ENCODE data around the gene PTPRD.
"Not testable (repeated sequence)": the region's sequence is repeated elsewhere in the genome, so short reads cannot be mapped to it uniquely, and the experiment has no call there.

PTPRD gene

DNA sequence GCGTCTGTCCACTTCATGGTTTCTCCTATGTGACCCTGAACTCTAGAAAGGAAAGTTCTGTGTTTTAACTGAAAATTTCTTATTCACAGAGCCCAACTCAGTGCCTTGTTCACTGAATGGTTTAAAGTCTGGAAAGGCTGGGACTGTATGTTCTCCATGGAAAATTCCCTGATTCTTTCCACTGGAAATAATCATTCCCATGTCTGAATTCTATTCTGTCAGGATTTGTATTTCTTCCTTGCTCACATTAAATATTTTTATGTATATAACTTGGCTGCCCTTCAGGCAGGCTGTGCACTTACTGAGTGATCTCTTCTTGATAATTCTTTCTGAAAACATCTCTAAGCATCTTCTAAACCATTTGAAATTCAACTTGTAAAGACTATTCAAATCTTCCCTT, 1686.3 kb downstream of the PTPRD start:
- no peaks in the 10 kb centered on the region for H3K4me1 ChIP-seq (ENCODE audit: control insufficient read depth, insufficient read depth, low read length)
- DNase-seq (ENCODE audit: low read depth), result no peak
- H3K36me3 ChIP-seq (ENCODE audit: control insufficient read depth, insufficient read depth, low read length, severe bottlenecking), result no peaks in the 10 kb centered on the region
- no peaks in the 10 kb centered on the region for H3K9me3 ChIP-seq (ENCODE audit: control insufficient read depth, low read length)
- no peak overlapping the region for H3K9ac ChIP-seq (ENCODE audit: low read length)
- H3K27me3 ChIP-seq (replicated peaks; ENCODE audit: control insufficient read depth, insufficient read depth, low read length), result no peaks in the 10 kb centered on the region
- no peak overlapping the region for H3K4me3 ChIP-seq (ENCODE audit: low read length)

DNA sequence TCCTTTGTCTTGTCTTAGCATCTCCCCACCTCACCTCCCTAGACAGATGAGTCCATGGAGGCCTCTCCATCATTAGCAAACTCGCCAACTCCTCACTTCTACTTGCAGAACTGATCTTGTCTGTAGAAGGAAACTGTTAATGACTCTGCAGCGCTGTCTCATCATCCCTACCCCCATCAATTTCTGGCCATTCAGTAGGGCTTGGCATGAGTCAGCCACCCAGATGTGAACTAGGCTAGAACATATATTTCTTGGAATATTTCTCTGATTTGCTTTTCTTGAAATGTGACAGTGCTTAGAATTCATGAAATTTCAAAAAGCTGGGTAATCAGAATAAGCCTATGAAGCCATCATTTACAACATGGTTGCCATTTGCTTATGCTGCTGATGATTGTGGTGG, 1688.2 kb downstream of the PTPRD start:
- no peaks in the 10 kb centered on the region for H3K9me3 ChIP-seq (ENCODE audit: control insufficient read depth, low read length)
- no peaks in the 10 kb centered on the region for H3K4me1 ChIP-seq (ENCODE audit: control insufficient read depth, insufficient read depth, low read length)
- DNase-seq (ENCODE audit: low read depth), result no peak
- no peaks in the 10 kb centered on the region for H3K36me3 ChIP-seq (ENCODE audit: control insufficient read depth, insufficient read depth, low read length, severe bottlenecking)
- H3K4me3 ChIP-seq (ENCODE audit: low read length), result no peak overlapping the region
- no peaks in the 10 kb centered on the region for H3K27me3 ChIP-seq (replicated peaks; ENCODE audit: control insufficient read depth, insufficient read depth, low read length)
- H3K9ac ChIP-seq (ENCODE audit: low read length), result no peak overlapping the region

DNA sequence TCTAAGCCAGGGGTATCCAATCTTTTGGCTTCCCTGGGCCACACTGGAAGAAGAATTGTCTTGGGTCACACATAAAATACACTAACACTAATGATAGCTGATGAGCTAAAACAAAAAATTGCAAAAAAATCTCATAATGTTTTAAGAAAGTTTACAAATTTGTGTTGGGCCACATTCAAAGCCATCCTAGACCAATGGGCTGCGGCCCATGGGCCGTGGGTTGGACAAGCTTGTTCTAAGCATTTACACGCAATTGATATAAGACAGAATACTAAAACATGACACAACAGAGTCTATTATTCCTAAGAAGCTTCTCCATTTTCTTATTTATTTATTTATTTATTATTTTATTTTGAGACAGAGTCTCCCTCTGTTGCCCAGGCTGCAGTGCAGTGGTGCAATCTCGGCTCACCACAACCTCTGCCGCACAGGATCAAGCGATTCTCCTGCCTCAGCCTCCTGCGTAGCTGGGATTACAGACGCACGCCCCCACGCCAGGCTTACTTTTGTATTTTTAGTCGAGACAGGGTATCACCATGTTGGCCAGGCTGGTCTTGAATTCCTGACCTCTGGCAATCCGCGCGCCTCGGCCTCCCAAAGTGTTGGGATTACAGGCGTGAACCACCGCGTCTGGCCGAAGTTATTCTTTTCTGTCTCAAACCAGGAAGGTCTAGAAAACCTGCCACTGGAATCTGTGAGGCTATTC, 1692.2 kb downstream of the PTPRD start:
- H3K27me3 ChIP-seq (replicated peaks; ENCODE audit: control insufficient read depth, insufficient read depth, low read length); H3K4me1 ChIP-seq (ENCODE audit: control insufficient read depth, insufficient read depth, low read length); H3K36me3 ChIP-seq (ENCODE audit: control insufficient read depth, insufficient read depth, low read length, severe bottlenecking); DNase-seq (ENCODE audit: low read depth); H3K4me3 ChIP-seq (ENCODE audit: low read length); H3K9me3 ChIP-seq (ENCODE audit: control insufficient read depth, low read length); H3K9ac ChIP-seq (ENCODE audit: low read length): not testable (repeated sequence)

DNA sequence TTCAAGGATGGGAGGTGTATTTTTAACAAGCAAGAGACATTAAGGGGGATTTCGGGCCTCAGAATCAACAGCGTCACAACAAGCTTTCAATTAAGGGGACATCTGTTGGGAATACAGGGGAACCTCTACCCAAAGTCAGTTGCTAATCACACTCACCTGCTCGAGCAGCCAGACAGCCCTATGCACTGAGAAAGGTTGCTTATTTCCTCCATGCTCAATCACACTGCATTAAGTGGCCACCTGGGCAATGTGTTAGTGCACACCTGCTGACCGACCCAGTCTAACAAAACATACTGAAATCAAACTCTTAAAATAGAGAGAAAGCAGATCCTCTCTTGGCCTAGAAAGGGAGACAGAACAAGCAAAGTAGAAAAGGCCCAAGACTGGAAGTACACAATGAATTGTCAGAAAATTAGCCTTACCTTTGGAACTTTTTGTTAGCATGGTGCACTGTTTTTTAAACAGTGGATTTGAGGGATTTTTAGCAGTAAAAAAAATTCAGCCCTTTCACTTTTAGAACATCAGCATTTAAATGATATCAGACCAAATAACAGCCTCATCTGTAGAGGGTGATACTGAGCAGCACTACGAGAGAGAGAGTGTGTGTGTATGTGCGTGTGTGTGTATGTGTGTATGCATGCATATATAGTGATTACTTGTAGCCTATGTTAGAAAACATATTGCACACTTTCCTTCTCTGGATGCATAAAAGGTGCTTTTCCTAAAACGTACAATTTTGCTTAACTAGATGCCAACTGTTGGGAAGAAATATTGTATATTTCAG, 1694.7 kb downstream of the PTPRD start:
- H3K4me3 ChIP-seq (ENCODE audit: low read length), result no peak overlapping the region
- no peaks in the 10 kb centered on the region for H3K4me1 ChIP-seq (ENCODE audit: control insufficient read depth, insufficient read depth, low read length)
- H3K9me3 ChIP-seq (ENCODE audit: control insufficient read depth, low read length), result no peaks in the 10 kb centered on the region
- DNase-seq (ENCODE audit: low read depth), result no peak
- H3K36me3 ChIP-seq (ENCODE audit: control insufficient read depth, insufficient read depth, low read length, severe bottlenecking), result no peaks in the 10 kb centered on the region
- no peak overlapping the region for H3K9ac ChIP-seq (ENCODE audit: low read length)
- H3K27me3 ChIP-seq (replicated peaks; ENCODE audit: control insufficient read depth, insufficient read depth, low read length), result no peaks in the 10 kb centered on the region

DNA sequence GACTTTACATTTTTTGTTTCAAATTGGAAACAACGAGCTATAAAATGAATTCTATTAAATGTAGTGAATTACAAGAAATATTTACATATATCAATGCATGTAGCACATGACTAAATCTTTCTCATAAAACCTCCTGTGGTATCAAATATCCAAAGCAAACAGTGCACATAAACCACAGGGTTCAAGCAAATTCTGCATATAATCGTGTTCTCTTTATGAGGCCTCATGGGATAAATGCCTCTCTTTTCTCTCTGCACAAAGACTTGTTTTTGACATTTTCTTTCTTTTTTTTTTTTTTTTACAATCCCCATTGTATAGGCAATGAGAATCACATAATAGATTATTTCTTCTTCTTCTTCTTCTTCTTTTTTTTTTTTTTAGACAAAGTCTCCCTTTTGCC, 1696.0 kb downstream of the PTPRD start:
- Histone ChIP-seq H3K36me3 (ENCODE audit: control insufficient read depth, insufficient read depth, low read length, severe bottlenecking) (no peaks in the 10 kb centered on the region), H3K4me3 (ENCODE audit: low read length) (no peak overlapping the region), H3K4me1 (ENCODE audit: control insufficient read depth, insufficient read depth, low read length) (no peaks in the 10 kb centered on the region), H3K9me3 (ENCODE audit: control insufficient read depth, low read length) (no peaks in the 10 kb centered on the region), H3K9ac (ENCODE audit: low read length) (no peak overlapping the region), H3K27me3 (replicated peaks; ENCODE audit: control insufficient read depth, insufficient read depth, low read length) (no peaks in the 10 kb centered on the region)
- no peak for DNase-seq (ENCODE audit: low read depth)

DNA sequence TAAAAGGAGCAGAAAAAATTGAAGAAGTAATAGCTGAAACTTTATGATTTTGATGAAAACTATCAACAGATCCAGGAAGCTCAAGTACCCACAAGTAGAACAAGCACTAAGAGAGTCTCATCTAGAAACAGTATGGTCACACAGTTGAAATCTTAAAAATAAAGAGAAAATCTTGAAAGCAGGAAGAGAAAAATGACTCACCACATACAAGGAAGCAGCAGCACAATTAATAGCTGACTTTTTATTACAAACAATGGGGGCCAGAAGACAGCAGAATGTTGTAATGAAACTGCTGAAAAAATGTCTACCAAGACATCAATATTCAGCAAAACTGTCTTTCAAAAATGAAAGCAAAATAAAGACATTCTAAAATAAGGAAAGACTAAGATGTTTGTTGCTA, 1704.9 kb downstream of the PTPRD start:
- Histone ChIP-seq H3K9ac (ENCODE audit: low read length) (no peak overlapping the region), H3K27me3 (replicated peaks; ENCODE audit: control insufficient read depth, insufficient read depth, low read length) (no peaks in the 10 kb centered on the region), H3K36me3 (ENCODE audit: control insufficient read depth, insufficient read depth, low read length, severe bottlenecking) (no peaks in the 10 kb centered on the region), H3K4me1 (ENCODE audit: control insufficient read depth, insufficient read depth, low read length) (no peaks in the 10 kb centered on the region), H3K4me3 (ENCODE audit: low read length) (no peak overlapping the region), H3K9me3 (ENCODE audit: control insufficient read depth, low read length) (no peaks in the 10 kb centered on the region)
- DNase-seq (ENCODE audit: low read depth), result no peak

DNA sequence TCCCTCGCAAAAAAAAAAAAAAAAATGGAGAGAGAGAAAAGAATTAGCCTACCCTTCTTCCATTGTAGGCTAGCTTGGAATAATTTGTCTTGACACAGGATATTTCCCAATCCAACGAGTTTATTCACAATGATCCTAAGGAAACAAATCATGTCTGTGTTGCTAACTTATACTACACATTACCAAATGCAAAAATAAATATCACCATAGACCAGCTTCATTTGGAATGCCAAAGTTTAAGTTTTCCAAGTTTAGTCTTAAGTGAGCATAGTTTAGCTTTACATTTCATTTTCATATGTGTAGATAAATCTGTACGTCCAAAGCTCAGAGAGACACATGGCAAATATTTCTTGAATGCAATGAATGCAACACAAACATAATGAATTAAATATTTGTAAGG, 1707.1 kb downstream of the PTPRD start:
- H3K9me3 ChIP-seq (ENCODE audit: control insufficient read depth, low read length), result no peaks in the 10 kb centered on the region
- no peaks in the 10 kb centered on the region for H3K36me3 ChIP-seq (ENCODE audit: control insufficient read depth, insufficient read depth, low read length, severe bottlenecking)
- no peak overlapping the region for H3K9ac ChIP-seq (ENCODE audit: low read length)
- H3K4me1 ChIP-seq (ENCODE audit: control insufficient read depth, insufficient read depth, low read length), result peaks cover 10% of the 10 kb centered on the region
- H3K27me3 ChIP-seq (replicated peaks; ENCODE audit: control insufficient read depth, insufficient read depth, low read length), result no peaks in the 10 kb centered on the region
- H3K4me3 ChIP-seq (ENCODE audit: low read length), result no peak overlapping the region
- DNase-seq (ENCODE audit: low read depth), result no peak

DNA sequence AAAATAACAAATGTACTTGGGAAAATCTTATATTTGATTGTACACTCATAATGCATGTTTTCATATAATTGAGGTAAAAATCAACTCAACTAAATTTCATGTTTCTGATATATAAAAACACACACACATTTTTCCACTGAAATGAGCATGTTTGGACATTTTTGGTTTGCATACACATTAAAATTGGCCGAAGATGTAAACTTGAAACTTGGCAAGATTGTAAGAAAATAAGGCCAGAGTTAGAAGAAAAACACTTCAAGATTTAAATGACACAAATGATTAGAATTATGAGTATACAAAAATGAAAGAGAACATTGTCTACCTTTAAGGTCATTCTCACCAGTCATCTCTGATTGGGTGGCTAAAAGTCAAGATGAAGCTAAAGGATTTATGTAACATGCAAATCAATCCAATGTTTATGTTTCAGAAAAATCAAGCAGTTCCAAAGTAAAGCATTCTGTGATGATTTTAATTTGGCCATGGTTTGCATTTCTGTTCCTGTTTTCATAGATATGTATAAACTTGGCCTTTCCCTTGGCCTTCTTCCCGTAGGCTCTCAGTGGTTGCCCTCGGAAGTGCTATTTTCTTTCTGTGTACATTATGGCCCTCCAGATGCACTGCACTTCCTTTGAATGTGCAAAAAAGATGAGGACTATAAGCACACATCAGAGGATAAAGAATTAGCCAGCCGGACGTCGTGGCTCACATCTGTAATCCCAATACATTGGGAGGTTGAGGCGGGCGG, 1707.9 kb downstream of the PTPRD start:
- no peaks in the 10 kb centered on the region for H3K36me3 ChIP-seq (ENCODE audit: control insufficient read depth, insufficient read depth, low read length, severe bottlenecking)
- no peak overlapping the region for H3K9ac ChIP-seq (ENCODE audit: low read length)
- no peaks in the 10 kb centered on the region for H3K27me3 ChIP-seq (replicated peaks; ENCODE audit: control insufficient read depth, insufficient read depth, low read length)
- H3K9me3 ChIP-seq (ENCODE audit: control insufficient read depth, low read length), result no peaks in the 10 kb centered on the region
- H3K4me1 ChIP-seq (ENCODE audit: control insufficient read depth, insufficient read depth, low read length), result peaks cover 10% of the 10 kb centered on the region
- DNase-seq (ENCODE audit: low read depth), result no peak
- no peak overlapping the region for H3K4me3 ChIP-seq (ENCODE audit: low read length)

DNA sequence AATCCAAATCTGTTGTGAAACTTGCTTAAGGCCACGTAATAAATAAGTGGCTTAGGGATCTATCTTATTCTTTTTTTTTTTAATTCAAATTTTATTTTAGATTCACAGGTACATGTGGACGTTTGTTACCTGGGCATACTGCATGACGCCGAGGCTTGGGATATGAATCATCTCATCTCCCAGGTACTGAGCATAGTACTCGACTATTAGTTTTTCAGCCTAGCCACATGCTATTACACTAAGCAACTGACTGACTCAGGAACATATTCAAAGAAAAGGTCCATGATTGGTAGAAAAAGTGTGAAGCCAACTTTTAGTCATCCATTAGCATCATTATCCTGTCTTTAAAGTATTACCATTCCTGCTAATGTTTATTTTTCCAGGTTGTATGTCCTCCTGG, 1709.7 kb downstream of the PTPRD start:
- Histone ChIP-seq H3K9ac (ENCODE audit: low read length) (no peak overlapping the region), H3K27me3 (replicated peaks; ENCODE audit: control insufficient read depth, insufficient read depth, low read length) (no peaks in the 10 kb centered on the region), H3K9me3 (ENCODE audit: control insufficient read depth, low read length) (no peaks in the 10 kb centered on the region), H3K4me1 (ENCODE audit: control insufficient read depth, insufficient read depth, low read length) (peaks cover 10% of the 10 kb centered on the region), H3K36me3 (ENCODE audit: control insufficient read depth, insufficient read depth, low read length, severe bottlenecking) (no peaks in the 10 kb centered on the region), H3K4me3 (ENCODE audit: low read length) (no peak overlapping the region)
- no peak for DNase-seq (ENCODE audit: low read depth)

DNA sequence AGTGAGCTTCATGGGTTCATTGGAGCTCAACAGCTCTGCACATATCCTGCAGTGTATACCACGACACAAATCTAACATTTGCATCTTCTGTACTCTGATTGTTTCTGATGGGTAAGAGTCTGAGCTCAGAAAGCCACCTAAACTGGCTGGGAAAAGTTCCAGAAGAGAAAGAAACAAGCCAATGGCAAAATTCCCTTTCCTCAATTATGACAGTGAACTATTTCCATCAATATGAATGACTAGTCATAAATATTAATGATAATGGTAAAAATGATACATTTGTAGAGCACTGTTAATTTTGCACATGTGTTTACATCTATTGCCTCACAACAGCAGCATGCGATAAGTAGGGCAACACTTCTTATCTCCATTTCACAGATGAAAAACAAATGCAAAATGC, 1711.7 kb downstream of the PTPRD start:
- H3K9me3 ChIP-seq (ENCODE audit: control insufficient read depth, low read length), result no peaks in the 10 kb centered on the region
- H3K27me3 ChIP-seq (replicated peaks; ENCODE audit: control insufficient read depth, insufficient read depth, low read length), result no peaks in the 10 kb centered on the region
- no peak overlapping the region for H3K4me3 ChIP-seq (ENCODE audit: low read length)
- H3K9ac ChIP-seq (ENCODE audit: low read length), result no peak overlapping the region
- H3K4me1 ChIP-seq (ENCODE audit: control insufficient read depth, insufficient read depth, low read length), result peaks cover 10% of the 10 kb centered on the region
- H3K36me3 ChIP-seq (ENCODE audit: control insufficient read depth, insufficient read depth, low read length, severe bottlenecking), result no peaks in the 10 kb centered on the region
- DNase-seq (ENCODE audit: low read depth), result no peak

DNA sequence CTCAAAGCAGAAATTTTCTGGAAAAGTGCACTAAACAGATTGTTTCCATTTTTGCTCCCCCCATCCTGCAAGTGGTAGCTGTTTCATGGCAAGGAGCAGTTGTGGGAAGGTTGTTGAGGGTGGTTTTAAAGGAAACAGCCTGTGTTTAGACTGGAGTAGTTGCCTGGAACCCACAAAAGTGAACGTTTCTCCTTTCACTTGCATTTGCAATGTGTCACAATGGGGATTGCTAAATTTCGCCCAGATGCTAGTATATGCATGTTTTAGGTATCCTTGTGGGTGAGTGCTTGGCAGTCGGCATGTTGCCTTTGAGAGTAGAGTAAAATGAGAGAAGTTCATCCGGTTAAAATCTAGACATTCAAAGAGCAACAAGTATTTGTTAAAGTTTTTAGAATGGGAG, 1713.3 kb downstream of the PTPRD start:
- Histone ChIP-seq H3K36me3 (ENCODE audit: control insufficient read depth, insufficient read depth, low read length, severe bottlenecking) (no peaks in the 10 kb centered on the region), H3K9ac (ENCODE audit: low read length) (no peak overlapping the region), H3K4me1 (ENCODE audit: control insufficient read depth, insufficient read depth, low read length) (peaks cover 15% of the 10 kb centered on the region), H3K9me3 (ENCODE audit: control insufficient read depth, low read length) (no peaks in the 10 kb centered on the region), H3K27me3 (replicated peaks; ENCODE audit: control insufficient read depth, insufficient read depth, low read length) (no peaks in the 10 kb centered on the region), H3K4me3 (ENCODE audit: low read length) (no peak overlapping the region)
- no peak for DNase-seq (ENCODE audit: low read depth)
